Prostate gland (tissue), 2 donors: Measurements from ENCODE around the gene NAP1L4.

Experiments used
- CTCF ChIP-seq, 4 experiments: fragments of 200-600 bp in 2 of 4; fragments of 450-650 bp in 2 of 4; sonication (generic) in 2 of 4; IDR thresholded peaks; 1 replicate in 3 of 4; 2 replicates in 1 of 4; pipeline ENCODE4 v1.5.1; 2016 to 2019; ENCODE audit warnings: antibody characterized with exemption in 4 of 4, mild to moderate bottlenecking in 2 of 4, moderate library complexity in 2 of 4
- POLR2A ChIP-seq: fragments of 450-650 bp; IDR thresholded peaks from one replicate; pipeline ENCODE4 v1.6.1; 2016; ENCODE audit warnings: antibody characterized with exemption, mild to moderate bottlenecking
- POLR2AphosphoS5 ChIP-seq: sonication (generic); formaldehyde crosslinking; IDR thresholded peaks from one replicate; pipeline ENCODE4 v1.6.1; 2017; ENCODE audit warnings: antibody characterized with exemption

GRCh38 chr11:3020011-3020410 is 27.9 kb upstream of the NAP1L4 start:
- no peak for TF ChIP-seq CTCF (IDR thresholded peaks at IDR 0.05)
- no peak for TF ChIP-seq POLR2AphosphoS5
- no peak for TF ChIP-seq POLR2A
